Muscle of arm (tissue), 12 donors: ENCODE data around the gene RBM19. TPM values are rescaled to one million over a fixed set of nuclear protein-coding genes. Genes with fewer than 3 reads are reported as not detected.

Experiments used
- DNase-seq: peaks from one replicate; pipeline ENCODE4 v3.0.0-alpha.2; 2013
- polyA plus RNA-seq, 12 donors: library from polyadenylated mRNA; unstranded; fragments of 120-200 nt; gene quantifications; one replicate each; pipeline ENCODE4 v1.2.1, GENCODE V29; 2013; ENCODE audit not compliant: insufficient read length in 12 of 12

RBM19 gene
- polyA plus RNA-seq, 12 donors: 12.2 to 23.3 (median 15.3) TPM; not detected in 1

GRCh38 chr12:113782873-113783272 lies 183.3 kb downstream of the RBM19 start:
- DNase-seq: no peak

DNA sequence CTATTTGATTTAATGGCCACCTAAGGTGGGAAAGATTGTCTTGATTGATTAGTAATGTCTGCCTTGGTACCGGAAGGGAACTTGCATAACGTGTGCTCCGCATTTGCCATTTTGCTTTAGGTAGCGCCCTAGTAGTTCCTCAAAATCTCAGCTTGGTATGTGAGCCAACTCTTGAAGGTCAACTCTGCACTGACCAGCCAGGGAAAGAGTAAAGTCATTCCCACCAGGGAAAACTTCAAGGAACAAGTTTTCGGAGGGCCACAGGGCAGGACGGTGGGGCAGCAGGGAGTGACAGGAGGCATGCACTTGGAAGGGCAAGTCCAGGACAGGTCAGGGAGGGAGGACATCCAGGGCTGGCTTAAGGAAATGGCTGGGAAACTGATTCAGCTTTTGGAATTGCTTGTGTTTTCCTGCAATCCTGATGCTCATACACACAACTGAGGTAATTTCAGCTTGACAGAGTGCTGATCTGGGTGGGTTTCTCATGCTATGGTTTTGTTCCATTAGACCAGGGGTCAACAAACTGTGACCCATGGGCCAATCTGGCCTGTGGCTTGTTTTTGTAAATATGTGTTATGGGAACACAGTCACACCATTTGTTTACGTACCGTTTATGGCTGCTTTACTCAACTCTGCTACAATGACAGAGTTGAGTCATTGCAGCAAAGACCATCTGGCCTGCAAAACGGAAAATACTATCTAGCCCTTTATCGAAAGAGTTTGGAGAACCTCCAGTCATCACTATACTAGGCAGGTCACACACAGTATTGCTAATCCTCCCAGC lies 184.5 kb downstream of the RBM19 start:
- DNase-seq: no peak

GRCh38 chr12:113779774-113780173 lies 186.4 kb downstream of the RBM19 start:
- no peak for DNase-seq

DNA sequence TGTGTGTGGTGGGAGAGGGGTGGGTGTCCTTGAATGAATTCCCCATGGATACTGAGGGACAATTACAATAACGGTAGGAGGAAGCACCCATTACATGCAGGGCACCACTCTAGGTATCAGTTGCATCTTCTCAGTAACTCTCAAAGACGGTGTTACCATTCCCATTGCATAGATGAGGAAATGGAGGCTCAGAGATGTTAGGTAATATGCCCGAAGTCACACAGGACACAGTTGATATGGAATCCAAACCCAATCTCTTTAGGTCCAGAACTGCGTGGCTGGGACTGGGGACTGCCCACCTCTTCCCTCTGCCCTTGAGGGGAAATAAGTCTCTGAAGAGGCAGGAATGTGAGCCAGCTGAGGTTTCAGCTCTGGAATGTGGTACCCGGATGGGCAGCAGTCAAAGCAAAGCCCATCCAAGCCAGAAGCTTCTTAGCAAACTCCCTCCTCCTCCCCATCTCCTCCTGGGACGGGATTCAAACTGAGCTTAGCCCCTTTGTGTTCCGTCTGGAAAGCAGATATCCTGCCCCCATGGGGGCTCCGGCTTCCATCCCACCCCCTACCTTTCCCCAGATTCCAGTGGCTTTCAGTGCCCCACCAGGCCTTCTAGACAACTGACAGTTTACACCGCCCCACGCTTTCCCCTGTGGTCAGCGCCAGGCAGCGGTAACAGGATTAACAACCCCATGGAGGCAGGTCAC lies 187.5 kb downstream of the RBM19 start:
- DNase-seq: no peak

DNA sequence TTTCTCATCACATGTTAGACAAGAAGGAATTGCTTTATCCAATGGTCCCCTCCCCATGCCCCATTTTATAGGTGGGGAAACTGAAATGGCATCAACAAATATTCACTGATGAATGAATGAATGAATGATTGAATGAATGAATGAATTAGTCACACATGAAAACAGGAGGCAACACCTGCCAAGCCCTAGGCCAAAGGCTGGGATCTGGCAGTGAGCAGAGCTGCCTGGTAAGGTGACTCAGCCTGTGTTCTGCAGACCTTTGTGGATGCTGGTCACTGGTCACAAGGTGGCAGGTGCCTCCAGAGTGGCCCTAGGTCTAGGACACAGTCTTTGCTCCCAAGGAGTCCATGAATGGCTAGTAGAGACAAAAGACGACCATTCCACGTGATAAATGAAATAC lies 188.4 kb downstream of the RBM19 start:
- DNase-seq: no peak

GRCh38 chr12:113776536-113776935 lies 189.6 kb downstream of the RBM19 start:
- no peak for DNase-seq

- no peak for DNase-seq
Observed at GRCh38 chr12:113774526-113774925, 191.6 kb downstream of the RBM19 start.

GRCh38 chr12:113772505-113773030 lies 193.6 kb downstream of the RBM19 start:
- DNase-seq: no peak

GRCh38 chr12:113770389-113770865 lies 195.7 kb downstream of the RBM19 start:
- DNase-seq: no peak

DNA sequence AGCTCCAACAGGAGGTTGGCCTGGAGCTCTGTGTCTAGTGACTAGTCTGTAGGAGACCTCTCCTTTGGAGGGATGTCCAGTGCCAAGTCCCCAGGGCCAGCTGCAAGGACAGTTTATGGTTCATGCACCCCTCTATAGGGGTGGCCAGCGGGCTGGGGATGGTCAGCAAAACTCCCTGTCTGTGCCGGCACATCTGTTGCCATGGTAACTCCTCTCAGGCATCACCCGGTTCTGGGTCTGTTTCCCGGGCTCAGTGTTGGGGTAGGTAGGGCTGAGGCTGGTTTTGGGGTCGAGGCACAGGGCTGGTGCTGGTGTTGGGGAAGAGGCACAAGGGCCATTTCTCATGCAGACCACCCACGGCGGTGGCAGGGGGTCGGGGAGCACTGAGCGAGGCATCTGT lies 196.8 kb downstream of the RBM19 start:
- DNase-seq: no peak

DNA sequence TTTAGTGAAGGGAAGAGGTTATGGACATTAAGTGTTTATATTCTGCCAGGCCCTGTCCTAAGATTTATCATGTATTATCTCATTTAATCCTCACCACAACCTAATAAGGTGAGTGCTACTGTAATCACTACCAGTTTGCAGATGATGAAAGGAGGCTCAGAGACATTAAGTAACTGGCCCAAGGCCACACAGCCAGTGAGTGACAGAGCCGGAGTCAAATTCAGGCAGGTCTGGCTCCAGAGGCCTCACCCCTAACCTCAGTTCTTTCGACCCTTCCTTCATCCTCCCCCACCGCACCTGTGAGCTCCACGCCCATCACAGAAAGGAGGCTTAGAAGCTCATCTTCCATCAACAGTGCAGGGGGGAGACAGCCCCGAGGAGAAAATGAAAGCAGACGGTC lies 197.3 kb downstream of the RBM19 start:
- no peak for DNase-seq

DNA sequence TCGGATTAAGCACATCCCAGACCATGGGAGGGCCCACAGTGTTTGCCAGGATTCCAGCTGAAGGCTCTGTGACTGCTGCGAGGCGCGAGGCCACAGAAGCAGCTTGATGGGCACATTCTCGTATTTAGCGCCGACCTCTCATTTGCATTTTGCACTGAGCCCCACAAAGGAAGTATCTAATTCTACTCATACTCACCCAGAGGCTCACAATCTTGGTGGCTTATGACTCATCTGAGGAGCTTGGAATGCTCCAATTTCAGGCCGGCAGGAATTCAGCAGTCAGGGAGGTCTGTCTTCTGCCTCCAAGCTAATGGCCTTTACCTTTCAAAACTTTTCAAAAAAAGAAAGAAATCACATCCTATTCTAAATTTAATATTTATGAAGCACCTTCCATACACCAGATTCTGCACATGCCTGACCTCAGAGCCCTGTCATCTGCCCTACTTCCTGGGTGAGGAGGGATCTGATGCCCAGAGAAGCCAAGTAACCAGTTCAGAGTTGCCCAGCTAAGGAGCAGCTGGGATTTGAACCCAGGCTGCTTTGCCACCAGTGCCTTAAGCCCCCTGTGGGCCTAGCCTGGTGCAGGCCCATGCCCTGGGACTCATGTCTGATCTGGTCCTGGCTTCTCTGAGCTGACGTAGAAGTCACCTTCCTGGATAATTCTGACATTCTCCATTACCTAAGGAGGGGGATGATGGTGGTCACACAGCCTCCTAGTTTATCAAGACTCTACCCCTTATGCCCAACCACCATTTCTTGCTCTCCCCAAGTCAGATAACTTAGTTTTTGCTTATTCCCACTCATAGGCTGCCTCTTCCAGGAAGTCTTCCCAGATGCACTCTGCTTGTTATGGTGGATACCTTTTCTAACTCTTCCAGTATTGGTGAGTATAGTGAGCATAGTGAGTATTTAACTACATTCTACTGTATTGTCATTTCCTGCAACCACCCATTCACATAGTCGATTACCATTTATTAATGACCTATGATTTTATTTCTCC lies 198.9 kb downstream of the RBM19 start:
- DNase-seq: no peak
